GM18502 (cell line): ENCODE data around the gene SLC4A4.

ENCODE experiments used
- ATAC-seq: cut with Tn5 transposase; IDR thresholded peaks from one replicate; pipeline ENCODE4 v1.9.1; 2021; ENCODE audit warnings: mild to moderate bottlenecking; ENCODE audit not compliant: unreplicated experiment, poor library complexity

Gene SLC4A4

DNA sequence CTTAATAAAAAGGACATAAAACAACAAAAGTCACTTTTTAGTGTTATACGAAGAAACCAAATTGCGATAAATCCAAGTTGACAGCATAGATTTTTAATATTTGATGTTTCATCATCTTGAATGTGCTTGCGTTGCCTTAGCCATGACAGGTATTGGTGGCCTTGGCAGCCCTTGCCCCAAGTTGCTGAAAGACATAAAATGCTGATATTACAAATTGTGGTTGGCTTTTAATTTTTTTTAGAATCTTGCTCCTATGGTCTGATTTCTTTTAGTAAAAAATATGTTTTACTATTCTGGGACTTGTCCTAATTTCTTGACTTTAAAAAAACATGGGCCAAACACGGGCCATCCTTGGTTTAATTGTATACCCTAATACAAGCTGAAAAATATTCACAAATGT lies 122.6 kb downstream of the SLC4A4 start:
- no peak for ATAC-seq

GRCh38 chr4:71466775-71467174 lies 128.0 kb downstream of the SLC4A4 start:
- no peak for ATAC-seq

- no peak for ATAC-seq
These were observed 129.4 kb downstream of the SLC4A4 start for GRCh38 chr4:71468116-71468710.

DNA sequence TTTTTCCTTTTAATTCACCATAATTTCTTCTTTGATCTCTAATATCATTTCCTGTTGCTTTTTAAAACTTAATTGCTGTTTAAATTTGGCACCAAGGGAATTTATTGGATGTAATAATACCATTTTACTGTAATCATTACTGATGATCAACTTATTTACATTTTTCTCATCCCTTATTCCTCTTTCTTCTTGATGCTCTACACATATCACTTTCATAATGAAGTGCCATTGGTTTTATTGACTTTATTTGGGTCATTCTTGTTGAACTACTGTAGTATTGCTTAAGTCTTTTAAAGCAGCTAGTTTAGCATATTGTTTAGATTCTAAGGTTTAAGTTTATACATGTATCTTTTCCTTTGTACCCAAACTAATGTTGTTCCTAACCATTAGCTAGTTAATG lies 130.7 kb downstream of the SLC4A4 start:
- no peak for ATAC-seq

DNA sequence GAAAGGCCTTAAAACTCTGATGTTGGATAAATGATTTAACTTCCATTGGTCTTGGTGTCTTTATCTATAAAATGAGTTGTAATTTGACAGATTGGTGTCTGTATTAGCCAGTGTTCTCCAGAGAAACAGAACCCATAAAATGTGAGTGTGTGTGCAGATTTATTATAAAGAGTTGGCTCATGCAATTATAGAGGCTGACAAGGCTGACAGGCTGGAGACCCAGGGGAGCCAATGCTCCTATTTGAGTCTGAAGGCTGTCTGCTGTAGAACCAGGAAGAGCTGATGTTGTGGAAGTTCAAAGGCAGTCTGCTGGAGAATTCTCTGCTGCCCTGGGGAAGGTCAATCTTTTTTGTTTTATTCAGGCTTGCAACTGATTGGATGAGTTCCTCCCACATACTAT lies 131.7 kb downstream of the SLC4A4 start:
- no peak for ATAC-seq

GRCh38 chr4:71472946-71473345 lies 134.1 kb downstream of the SLC4A4 start:
- no peak for ATAC-seq

GRCh38 chr4:71473541-71474240 lies 134.9 kb downstream of the SLC4A4 start:
- ATAC-seq: no peak

- ATAC-seq: no peak
These were observed 135.9 kb downstream of the SLC4A4 start for GRCh38 chr4:71474731-71475130.

GRCh38 chr4:71476240-71476639 lies 137.4 kb downstream of the SLC4A4 start:
- ATAC-seq: no peak

GRCh38 chr4:71486550-71487343 lies 147.9 kb downstream of the SLC4A4 start:
- no peak for ATAC-seq

GRCh38 chr4:71487344-71487920 lies 148.6 kb downstream of the SLC4A4 start:
- no peak for ATAC-seq

DNA sequence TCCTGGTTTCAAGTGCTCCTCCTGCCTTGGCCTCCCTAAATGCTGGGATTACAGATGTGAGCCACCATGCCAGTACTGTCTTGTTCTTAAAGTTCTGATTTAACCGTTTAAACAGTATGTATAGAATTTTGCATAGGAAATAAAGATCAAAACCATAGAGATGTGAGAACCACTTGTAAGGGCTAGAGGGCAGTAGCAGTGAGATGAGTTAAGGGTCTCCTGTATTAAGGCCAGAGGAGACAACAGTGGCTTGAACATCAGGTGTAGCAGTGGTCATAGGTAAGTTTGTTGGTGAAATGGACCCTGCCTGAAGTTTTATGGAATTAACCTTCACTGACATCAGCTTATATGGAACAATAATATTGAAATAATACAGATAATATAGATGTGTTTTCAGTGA lies 155.7 kb downstream of the SLC4A4 start:
- ATAC-seq: no peak

GRCh38 chr4:71495454-71495853 lies 156.6 kb downstream of the SLC4A4 start:
- ATAC-seq: no peak

DNA sequence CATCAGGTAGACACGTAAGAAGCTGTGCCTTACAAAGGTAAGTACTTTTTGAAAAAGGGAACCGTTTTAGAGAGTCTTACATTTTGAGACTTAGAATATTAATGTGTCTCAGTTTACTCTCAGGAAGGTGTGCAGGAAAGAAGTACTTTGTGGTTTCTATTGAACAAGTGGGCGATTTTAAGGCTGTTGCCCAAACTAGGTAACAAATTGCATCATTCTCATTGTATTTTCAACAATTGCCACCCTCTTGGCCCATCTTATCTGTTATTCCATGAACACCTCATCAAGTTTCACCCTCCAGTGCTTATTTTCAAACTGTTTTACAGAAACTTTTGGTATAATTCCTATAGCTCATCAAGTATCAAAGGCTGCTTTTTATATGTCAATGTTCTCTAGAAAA lies 158.3 kb downstream of the SLC4A4 start:
- ATAC-seq: no peak

GRCh38 chr4:71498002-71498401 lies 159.2 kb downstream of the SLC4A4 start:
- no peak for ATAC-seq

DNA sequence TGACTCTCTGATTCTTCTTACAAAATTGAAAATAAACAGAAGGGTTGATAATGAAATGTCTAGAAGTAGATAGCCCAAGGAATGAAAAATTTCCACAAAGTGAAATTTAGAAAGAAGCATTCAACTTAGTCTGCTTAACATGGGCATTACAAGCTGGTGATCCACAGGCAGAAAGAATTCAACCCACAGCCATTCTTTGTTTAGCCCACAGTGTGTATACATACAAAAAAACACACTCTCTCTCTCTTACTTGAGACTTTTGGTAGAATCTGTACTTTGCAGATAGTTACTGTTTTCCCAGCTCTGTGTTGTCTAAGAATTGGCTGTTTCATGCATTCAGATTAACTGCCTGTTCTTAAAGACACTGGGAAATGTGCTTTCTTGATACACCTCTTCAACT lies 159.8 kb downstream of the SLC4A4 start:
- ATAC-seq: no peak

DNA sequence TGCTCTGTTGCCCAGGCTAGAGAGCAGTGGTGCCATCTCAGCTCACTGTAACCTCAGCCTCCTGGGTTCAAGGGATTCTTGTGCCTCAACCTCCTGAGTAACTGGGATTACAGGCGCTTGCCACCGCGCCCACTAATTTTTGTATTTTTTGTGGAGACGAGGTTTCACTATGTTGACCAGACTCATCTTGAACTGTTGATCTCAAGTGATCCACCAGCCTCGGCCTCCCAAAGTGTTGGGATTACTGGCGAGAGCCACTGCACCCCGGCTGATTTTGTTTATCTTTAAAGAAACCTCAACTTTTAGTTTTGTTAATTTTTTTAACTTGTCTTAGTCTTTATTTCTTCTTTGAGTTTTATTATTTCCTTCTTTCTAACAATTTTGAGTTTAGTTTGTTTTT lies 163.2 kb downstream of the SLC4A4 start:
- no peak for ATAC-seq

GRCh38 chr4:71518283-71518989 lies 179.6 kb downstream of the SLC4A4 start:
- no peak for ATAC-seq

DNA sequence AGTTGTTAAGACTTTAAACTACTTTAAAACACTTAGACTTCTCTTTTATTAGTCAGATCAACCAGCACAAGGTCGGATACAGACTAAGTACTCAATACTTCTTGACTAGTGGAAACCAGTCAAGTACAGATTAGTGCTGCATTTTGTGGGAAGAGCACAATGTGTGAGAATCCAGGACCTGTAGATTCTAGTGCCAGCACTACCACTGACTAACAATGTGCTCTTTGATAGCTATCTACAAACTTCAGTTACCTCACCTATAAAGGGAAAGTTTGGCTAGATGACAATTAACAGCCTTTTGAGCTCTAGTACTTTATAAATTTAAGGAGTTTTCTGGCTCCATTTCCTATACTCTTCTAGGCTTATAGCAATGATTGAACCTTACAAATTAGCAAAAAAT lies 181.5 kb downstream of the SLC4A4 start:
- ATAC-seq: no peak

GRCh38 chr4:71520850-71521249 lies 182.0 kb downstream of the SLC4A4 start:
- no peak for ATAC-seq

DNA sequence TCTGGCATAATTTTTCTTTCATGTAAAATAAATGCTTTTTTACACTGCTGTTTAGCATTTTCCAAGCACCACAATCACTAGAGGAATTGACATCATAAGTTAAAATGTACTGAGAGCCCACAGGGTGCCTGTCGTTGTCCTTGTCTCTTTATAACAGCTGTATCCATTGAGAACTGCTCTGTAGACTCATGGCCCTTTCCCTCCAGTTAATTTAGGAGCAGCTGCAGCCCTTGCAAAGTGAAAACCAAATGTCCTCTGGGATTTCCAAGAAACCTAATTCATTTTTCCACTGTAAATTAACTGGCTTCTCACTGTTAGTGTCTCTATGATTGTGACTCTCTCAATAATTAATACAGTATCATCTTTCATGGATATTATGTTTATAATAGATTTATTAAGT lies 185.9 kb downstream of the SLC4A4 start:
- no peak for ATAC-seq
